Measurements from ENCODE around the gene PDIK1L. TPM values are rescaled to one million over a fixed set of nuclear protein-coding genes. Genes with fewer than 3 reads are reported as not detected.
"Not testable (repeated sequence)": the region's sequence is repeated elsewhere in the genome, so short reads cannot be mapped to it uniquely, and the experiment has no call there.

Gene PDIK1L
- total RNA-seq, 2 experiments from 2014 or later, result 11.7 to 13.4 TPM

GRCh38 chr1:26084091-26084561 is 27.5 kb upstream of the PDIK1L start:
- no peaks in the 10 kb centered on the region for H3K4me1 Mint-ChIP-seq (ENCODE audit: low read depth)
- intact Hi-C loops (cut with micrococcal nuclease), result no loop called here
- no peak for ATAC-seq
- ChIA-PET CTCF (interaction anchor here (1.0 to 2.2 kb wide), 6 partner anchors 26 to 332 kb away, joined by 3 to 5 read pairs (median 3); partner anchors contain the start of genes ZNF593 and ZNF593OS), POLR2A (no interaction called here)
- no peak overlapping the region for H3K27ac Mint-ChIP-seq
- no peaks in the 10 kb centered on the region for H3K9me3 Mint-ChIP-seq
- no peak for TF ChIP-seq CTCF (IDR thresholded peaks at IDR 0.05)
- DNase-seq, result no peak
- H3K27me3 Mint-ChIP-seq, result peaks cover 5% of the 10 kb centered on the region
- no peaks in the 10 kb centered on the region for H3K36me3 Mint-ChIP-seq (ENCODE audit: low read depth)
- no peak overlapping the region for H3K4me3 Mint-ChIP-seq

- POLR2A ChIA-PET, result interaction anchor here (0.6 kb wide), 1 partner anchor 423 kb away, joined by 4 read pairs; no protein-coding TSS in a partner anchor
- TF ChIP-seq CTCF (IDR thresholded peaks at IDR 0.05), result no peak
- H3K27me3 Mint-ChIP-seq, result peaks cover 5% of the 10 kb centered on the region
- H3K27ac Mint-ChIP-seq, result no peak overlapping the region
- no peaks in the 10 kb centered on the region for H3K9me3 Mint-ChIP-seq
- DNase-seq (no peak), ATAC-seq (no peak)
- H3K36me3 Mint-ChIP-seq (ENCODE audit: low read depth), result no peaks in the 10 kb centered on the region
- no peaks in the 10 kb centered on the region for H3K4me1 Mint-ChIP-seq (ENCODE audit: low read depth)
- CTCF ChIA-PET, result interaction anchor here (0.9 to 2.2 kb wide), 6 partner anchors 18 to 149 kb away, joined by 3 to 5 read pairs (median 3); partner anchors contain the start of genes CEP85 and ZNF593
- H3K4me3 Mint-ChIP-seq, result no peak overlapping the region
- intact Hi-C loops (cut with micrococcal nuclease), result no loop called here
Observed at GRCh38 chr1:26084844-26085243, 26.8 kb upstream of the PDIK1L start.

GRCh38 chr1:26089125-26089524 is 22.5 kb upstream of the PDIK1L start:
- Mint-ChIP-seq H3K27ac (no peak overlapping the region), H3K4me3 (no peak overlapping the region), H3K4me1 (ENCODE audit: low read depth) (no peaks in the 10 kb centered on the region), H3K9me3 (no peaks in the 10 kb centered on the region), H3K27me3 (peaks cover 23% of the 10 kb centered on the region), H3K36me3 (ENCODE audit: low read depth) (no peaks in the 10 kb centered on the region)
- no peak for TF ChIP-seq CTCF (IDR thresholded peaks at IDR 0.05)
- ATAC-seq (no peak), DNase-seq (no peak)
- ChIA-PET CTCF (no interaction called here), POLR2A (no interaction called here)
- intact Hi-C loops (cut with micrococcal nuclease), result no loop called here

GRCh38 chr1:26090893-26091292 is 20.7 kb upstream of the PDIK1L start:
- Mint-ChIP-seq H3K36me3 (ENCODE audit: low read depth) (no peaks in the 10 kb centered on the region), H3K4me3 (no peak overlapping the region), H3K27me3 (peaks cover 22% of the 10 kb centered on the region), H3K4me1 (ENCODE audit: low read depth) (no peaks in the 10 kb centered on the region), H3K9me3 (no peaks in the 10 kb centered on the region), H3K27ac (no peak overlapping the region)
- DNase-seq (no peak), ATAC-seq (no peak)
- ChIA-PET POLR2A (interaction anchor here (0.6 kb wide), 1 partner anchor 192 kb away, joined by 3 read pairs; no protein-coding TSS in a partner anchor), CTCF (interaction anchor here (0.5 to 0.8 kb wide), 2 partner anchors 11 to 143 kb away, joined by 3 to 4 read pairs; partner anchors contain the start of gene CEP85)
- no peak for TF ChIP-seq CTCF (IDR thresholded peaks at IDR 0.05)
- intact Hi-C loops (cut with micrococcal nuclease), result no loop called here

GRCh38 chr1:26092422-26092821 is 19.2 kb upstream of the PDIK1L start:
- DNase-seq, result no peak
- Mint-ChIP-seq H3K4me3 (no peak overlapping the region), H3K4me1 (ENCODE audit: low read depth) (no peaks in the 10 kb centered on the region), H3K36me3 (ENCODE audit: low read depth) (no peaks in the 10 kb centered on the region), H3K27me3 (peaks cover 22% of the 10 kb centered on the region), H3K27ac (no peak overlapping the region), H3K9me3 (no peaks in the 10 kb centered on the region)
- ChIA-PET CTCF (interaction anchor here (0.9 kb wide), 1 partner anchor 33 kb away, joined by 3 read pairs; no protein-coding TSS in a partner anchor), POLR2A (interaction anchor here (0.6 kb wide), 1 partner anchor 194 kb away, joined by 3 read pairs; no protein-coding TSS in a partner anchor)
- no peak for TF ChIP-seq CTCF (IDR thresholded peaks at IDR 0.05)
- ATAC-seq, result no peak
- intact Hi-C loops (cut with micrococcal nuclease), result no loop called here

- H3K4me1 Mint-ChIP-seq (ENCODE audit: low read depth); H3K27ac Mint-ChIP-seq; ATAC-seq; intact Hi-C loops (cut with micrococcal nuclease); H3K9me3 Mint-ChIP-seq; CTCF ChIA-PET; DNase-seq; H3K36me3 Mint-ChIP-seq (ENCODE audit: low read depth); H3K4me3 Mint-ChIP-seq; POLR2A ChIA-PET: not testable (repeated sequence)
- H3K27me3 Mint-ChIP-seq, result peaks cover 21% of the 10 kb centered on the region
Observed at GRCh38 chr1:26093569-26093968, 18.1 kb upstream of the PDIK1L start.

Data from activated CD8-positive, alpha-beta T cell treated with anti-CD3 and anti-CD28 coated beads for 36 hours (primary cell).